OCI-LY1 (cell line): ENCODE data around the gene MEG3.

Source experiments
- H2AFZ ChIP-seq: fragments of 200-600 bp; sonication (generic), shearing (Covaris generic); 2 replicates; pipeline ENCODE4 v1.6.0; 2014; ENCODE audit warnings: antibody characterized with exemption, mild to moderate bottlenecking, low read length
- H3F3A ChIP-seq: fragments of 200-600 bp; sonication (generic), shearing (Covaris generic); 2 replicates; pipeline ENCODE4 v1.6.0; 2014; ENCODE audit warnings: mild to moderate bottlenecking, antibody characterized with exemption, low read length, moderate library complexity; ENCODE audit not compliant: insufficient read depth
- H3K27ac ChIP-seq: fragments of 200-600 bp; sonication (generic); 2 replicates; pipeline ENCODE4 v1.5.1; 2014; ENCODE audit warnings: low read length, mixed run types, mild to moderate bottlenecking, low read depth; ENCODE audit not compliant: poor library complexity, severe bottlenecking
- H3K27me3 ChIP-seq: fragments of 200-600 bp; sonication (generic); 2 replicates; pipeline ENCODE4 v1.6.0; 2014; ENCODE audit warnings: antibody characterized with exemption, mild to moderate bottlenecking, low read length, moderate library complexity; ENCODE audit not compliant: insufficient read depth
- H3K36me3 ChIP-seq: fragments of 200-600 bp; sonication (generic); 2 replicates; pipeline ENCODE4 v1.6.1; 2014; ENCODE audit warnings: mild to moderate bottlenecking, antibody characterized with exemption, low read length, moderate library complexity, mixed read lengths; ENCODE audit not compliant: insufficient read depth
- H3K4me1 ChIP-seq: fragments of 200-600 bp; sonication (generic); 2 replicates; pipeline ENCODE4 v1.5.1; 2014; ENCODE audit warnings: mild to moderate bottlenecking, low read length, moderate library complexity; ENCODE audit not compliant: insufficient read depth, severe bottlenecking
- H3K4me2 ChIP-seq: fragments of 200-600 bp; sonication (generic), shearing (Covaris generic); 2 replicates; pipeline ENCODE4 v1.6.1; 2014; ENCODE audit warnings: low read length
- H3K4me3 ChIP-seq: fragments of 200-600 bp; sonication (generic); 2 replicates; pipeline ENCODE4 v1.5.1; 2014; ENCODE audit warnings: low read length, low read depth, mild to moderate bottlenecking, mixed read lengths; ENCODE audit not compliant: poor library complexity, severe bottlenecking
- H3K79me2 ChIP-seq: fragments of 200-600 bp; shearing (Covaris generic); 2 replicates; pipeline ENCODE4 v1.6.1; 2016; ENCODE audit warnings: mixed run types, low read length, mixed read lengths; ENCODE audit not compliant: insufficient read depth
- H3K9ac ChIP-seq: fragments of 200-600 bp; sonication (generic), shearing (Covaris generic); 2 replicates; pipeline ENCODE4 v1.6.1; 2014; ENCODE audit warnings: mild to moderate bottlenecking, low read length, mixed read lengths
- H3K9me2 ChIP-seq: fragments of 200-600 bp; sonication (generic), shearing (Covaris generic); 2 replicates; pipeline ENCODE4 v1.6.1; 2014; ENCODE audit warnings: low read depth, mild to moderate bottlenecking, low read length, mixed read lengths
- H3K9me3 ChIP-seq: fragments of 200-600 bp; shearing (Covaris generic); 2 replicates; pipeline ENCODE4 v1.6.1; 2014; ENCODE audit warnings: low read length, mixed read lengths
- H4K20me1 ChIP-seq: fragments of 200-600 bp; sonication (generic), shearing (Covaris generic); 2 replicates; pipeline ENCODE4 v1.6.0; 2016; ENCODE audit warnings: mild to moderate bottlenecking, low read length; ENCODE audit not compliant: insufficient read depth
- EZH2 ChIP-seq: fragments of 200-600 bp; sonication (generic), shearing (Covaris generic); IDR thresholded peaks from 2 replicates; pipeline ENCODE4 v1.8.0; 2017; ENCODE audit warnings: borderline replicate concordance, mixed run types, mild to moderate bottlenecking, antibody characterized with exemption, low read length, moderate library complexity, mixed read lengths
- TF ChIP-seq, protein P1 (sequence below): fragments of 200-600 bp; sonication (generic), shearing (Covaris generic); IDR thresholded peaks from 2 replicates; pipeline ENCODE4 v1.5.1; 2017; ENCODE audit warnings: mild to moderate bottlenecking, antibody characterized with exemption, low read length, moderate library complexity, mixed read lengths

Gene MEG3

DNA sequence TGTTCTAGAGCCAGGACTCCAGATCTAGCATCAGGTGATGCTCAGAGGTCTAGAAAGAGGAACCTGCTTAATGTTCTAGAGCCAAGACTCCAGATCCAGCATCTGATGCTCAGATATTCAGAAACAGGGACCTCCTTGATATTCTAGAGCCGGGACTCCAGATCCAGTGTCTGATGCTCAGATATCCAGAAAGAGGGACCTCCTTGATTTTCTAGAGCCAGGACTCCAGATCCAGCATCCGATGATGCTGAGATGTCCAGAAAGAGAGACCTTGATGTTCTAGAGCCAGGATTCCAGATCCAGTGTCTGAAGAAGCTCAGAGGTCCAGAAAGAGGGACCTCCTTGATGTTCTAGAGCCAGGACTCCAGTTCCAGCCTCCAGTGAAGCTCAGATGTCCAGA lies 36.9 kb downstream of the MEG3 start:
- Histone ChIP-seq H3K27ac (no peak overlapping the region), H3K9me2 (no peaks in the 10 kb centered on the region), H3K4me1 (no peaks in the 10 kb centered on the region), H3K4me2 (no peak overlapping the region), H4K20me1 (no peaks in the 10 kb centered on the region), H3K79me2 (no peaks in the 10 kb centered on the region), H3F3A (no peaks in the 10 kb centered on the region), H3K9me3 (no peaks in the 10 kb centered on the region), H3K9ac (no peak overlapping the region), H3K4me3 (no peak overlapping the region), H3K27me3 (no peaks in the 10 kb centered on the region), H2AFZ (no peak overlapping the region), H3K36me3 (no peaks in the 10 kb centered on the region)
- TF ChIP-seq, protein P1, sequence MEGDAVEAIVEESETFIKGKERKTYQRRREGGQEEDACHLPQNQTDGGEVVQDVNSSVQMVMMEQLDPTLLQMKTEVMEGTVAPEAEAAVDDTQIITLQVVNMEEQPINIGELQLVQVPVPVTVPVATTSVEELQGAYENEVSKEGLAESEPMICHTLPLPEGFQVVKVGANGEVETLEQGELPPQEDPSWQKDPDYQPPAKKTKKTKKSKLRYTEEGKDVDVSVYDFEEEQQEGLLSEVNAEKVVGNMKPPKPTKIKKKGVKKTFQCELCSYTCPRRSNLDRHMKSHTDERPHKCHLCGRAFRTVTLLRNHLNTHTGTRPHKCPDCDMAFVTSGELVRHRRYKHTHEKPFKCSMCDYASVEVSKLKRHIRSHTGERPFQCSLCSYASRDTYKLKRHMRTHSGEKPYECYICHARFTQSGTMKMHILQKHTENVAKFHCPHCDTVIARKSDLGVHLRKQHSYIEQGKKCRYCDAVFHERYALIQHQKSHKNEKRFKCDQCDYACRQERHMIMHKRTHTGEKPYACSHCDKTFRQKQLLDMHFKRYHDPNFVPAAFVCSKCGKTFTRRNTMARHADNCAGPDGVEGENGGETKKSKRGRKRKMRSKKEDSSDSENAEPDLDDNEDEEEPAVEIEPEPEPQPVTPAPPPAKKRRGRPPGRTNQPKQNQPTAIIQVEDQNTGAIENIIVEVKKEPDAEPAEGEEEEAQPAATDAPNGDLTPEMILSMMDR, result no peak
- no peak for TF ChIP-seq EZH2

DNA sequence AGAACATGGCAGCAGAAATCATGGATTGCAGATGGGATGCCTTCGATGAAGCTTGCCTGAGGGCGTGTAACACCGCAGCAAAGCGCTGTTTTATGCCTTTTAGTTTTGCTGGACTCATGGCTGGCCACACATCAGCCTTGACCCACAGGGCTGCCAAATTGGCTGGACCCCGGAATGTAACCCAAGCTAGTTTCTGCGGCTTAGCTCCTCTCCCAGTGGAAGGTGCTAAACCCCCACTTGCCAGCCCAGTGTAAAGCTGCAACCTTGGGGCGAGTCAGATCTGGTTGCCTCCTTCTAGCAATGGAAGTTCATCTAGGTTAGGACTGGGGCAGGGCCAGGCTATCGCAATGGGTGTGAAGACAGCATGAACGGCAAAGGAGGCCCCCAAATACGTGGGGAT lies 38.3 kb downstream of the MEG3 start:
- Histone ChIP-seq H3K36me3 (no peaks in the 10 kb centered on the region), H3K27ac (no peak overlapping the region), H3K4me2 (no peak overlapping the region), H3F3A (no peaks in the 10 kb centered on the region), H3K9ac (no peak overlapping the region), H2AFZ (no peak overlapping the region), H3K27me3 (no peaks in the 10 kb centered on the region), H3K4me1 (no peaks in the 10 kb centered on the region), H3K9me2 (no peaks in the 10 kb centered on the region), H4K20me1 (no peaks in the 10 kb centered on the region), H3K79me2 (no peaks in the 10 kb centered on the region), H3K9me3 (no peaks in the 10 kb centered on the region), H3K4me3 (no peak overlapping the region)
- TF ChIP-seq, protein P1, result no peak
- TF ChIP-seq EZH2, result no peak

- no peak overlapping the region for H2AFZ ChIP-seq
- no peaks in the 10 kb centered on the region for H3K36me3 ChIP-seq
- no peak overlapping the region for H3K4me2 ChIP-seq
- no peaks in the 10 kb centered on the region for H3K79me2 ChIP-seq
- no peaks in the 10 kb centered on the region for H3K4me1 ChIP-seq
- H4K20me1 ChIP-seq, result no peaks in the 10 kb centered on the region
- TF ChIP-seq, protein P1, result no peak
- no peak for TF ChIP-seq EZH2
- no peaks in the 10 kb centered on the region for H3K9me3 ChIP-seq
- H3K27me3 ChIP-seq, result no peaks in the 10 kb centered on the region
- no peak overlapping the region for H3K4me3 ChIP-seq
- H3K9me2 ChIP-seq, result no peaks in the 10 kb centered on the region
- no peaks in the 10 kb centered on the region for H3F3A ChIP-seq
- H3K27ac ChIP-seq, result no peak overlapping the region
- H3K9ac ChIP-seq, result no peak overlapping the region
These were observed 39.2 kb downstream of the MEG3 start for GRCh38 chr14:100864960-100865681.
